Peyer's patch (tissue), 4 donors: ENCODE results near the gene CNTNAP2.

ENCODE experiments used
- POLR2A ChIP-seq, 2 donors: fragments of 450-650 bp; IDR thresholded peaks; one replicate each; pipeline ENCODE4 v1.5.1; 2017; ENCODE audit warnings: antibody characterized with exemption in 2 of 2, mild to moderate bottlenecking in 2 of 2, moderate library complexity in 2 of 2
- TF ChIP-seq, protein P1 (sequence below), 6 experiments: fragments of 450-650 bp in 4 of 6; fragments of 200-600 bp in 2 of 6; sonication (generic) in 1 of 6; IDR thresholded peaks; one replicate each; pipeline ENCODE4 v1.5.1; 2017 to 2019; ENCODE audit warnings: antibody characterized with exemption in 6 of 6, mild to moderate bottlenecking in 3 of 6, moderate library complexity in 1 of 6

DNA sequence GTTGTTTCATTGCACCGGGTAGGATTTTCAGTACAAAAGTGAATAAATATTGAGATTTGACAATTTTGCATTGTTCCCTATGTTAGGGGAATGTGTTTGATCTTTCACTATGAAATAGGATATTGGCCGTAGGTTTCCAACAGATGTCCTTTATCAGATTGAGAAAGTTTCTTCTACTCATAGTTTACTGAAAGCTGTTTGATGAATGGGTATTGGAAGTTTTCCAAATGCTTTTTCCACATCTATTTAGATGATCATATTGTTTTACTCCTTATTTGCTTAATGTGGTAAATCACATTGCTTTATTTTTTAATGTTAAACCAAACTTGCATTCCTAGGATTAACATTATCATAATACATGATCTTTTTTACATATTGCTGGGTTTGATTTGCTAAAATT is 2296.1 kb downstream of the CNTNAP2 start:
- TF ChIP-seq, protein P1, sequence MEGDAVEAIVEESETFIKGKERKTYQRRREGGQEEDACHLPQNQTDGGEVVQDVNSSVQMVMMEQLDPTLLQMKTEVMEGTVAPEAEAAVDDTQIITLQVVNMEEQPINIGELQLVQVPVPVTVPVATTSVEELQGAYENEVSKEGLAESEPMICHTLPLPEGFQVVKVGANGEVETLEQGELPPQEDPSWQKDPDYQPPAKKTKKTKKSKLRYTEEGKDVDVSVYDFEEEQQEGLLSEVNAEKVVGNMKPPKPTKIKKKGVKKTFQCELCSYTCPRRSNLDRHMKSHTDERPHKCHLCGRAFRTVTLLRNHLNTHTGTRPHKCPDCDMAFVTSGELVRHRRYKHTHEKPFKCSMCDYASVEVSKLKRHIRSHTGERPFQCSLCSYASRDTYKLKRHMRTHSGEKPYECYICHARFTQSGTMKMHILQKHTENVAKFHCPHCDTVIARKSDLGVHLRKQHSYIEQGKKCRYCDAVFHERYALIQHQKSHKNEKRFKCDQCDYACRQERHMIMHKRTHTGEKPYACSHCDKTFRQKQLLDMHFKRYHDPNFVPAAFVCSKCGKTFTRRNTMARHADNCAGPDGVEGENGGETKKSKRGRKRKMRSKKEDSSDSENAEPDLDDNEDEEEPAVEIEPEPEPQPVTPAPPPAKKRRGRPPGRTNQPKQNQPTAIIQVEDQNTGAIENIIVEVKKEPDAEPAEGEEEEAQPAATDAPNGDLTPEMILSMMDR (IDR thresholded peaks at IDR 0.05), result no peak
- TF ChIP-seq POLR2A (IDR thresholded peaks at IDR 0.05), result no peak
